HG03558 (cell line): ENCODE data around the gene TPSB2.
"Not testable (repeated sequence)": the region's sequence is repeated elsewhere in the genome, so short reads cannot be mapped to it uniquely, and the experiment has no call there.

Experiments
- ATAC-seq: cut with Tn5 transposase; IDR thresholded peaks from one replicate; pipeline ENCODE4 v1.9.1; 2021; ENCODE audit warnings: moderate number of reproducible peaks; ENCODE audit not compliant: unreplicated experiment; ENCODE audit errors: extremely low read depth

The TPSB2 gene

GRCh38 chr16:1209081-1209480 is 20.9 kb downstream of the TPSB2 start:
- no peak for ATAC-seq

GRCh38 chr16:1208239-1208830 is 21.6 kb downstream of the TPSB2 start:
- no peak for ATAC-seq

GRCh38 chr16:1206786-1207185 is 23.2 kb downstream of the TPSB2 start:
- no peak for ATAC-seq

GRCh38 chr16:1206326-1206725 is 23.7 kb downstream of the TPSB2 start:
- ATAC-seq, result no peak

- no peak for ATAC-seq
Observed at GRCh38 chr16:1204933-1205332, 25.1 kb downstream of the TPSB2 start.

GRCh38 chr16:1202274-1202673 is 27.7 kb downstream of the TPSB2 start:
- ATAC-seq, result no peak

GRCh38 chr16:1201444-1201843 is 28.5 kb downstream of the TPSB2 start:
- ATAC-seq, result no peak

- no peak for ATAC-seq
Observed at GRCh38 chr16:1200014-1200627, 29.9 kb downstream of the TPSB2 start.

- ATAC-seq, result no peak
Observed at GRCh38 chr16:1199347-1200013, 30.5 kb downstream of the TPSB2 start.

GRCh38 chr16:1198671-1199346 is 31.2 kb downstream of the TPSB2 start:
- not testable (repeated sequence) for ATAC-seq

GRCh38 chr16:1198194-1198593 is 31.8 kb downstream of the TPSB2 start:
- no peak for ATAC-seq

GRCh38 chr16:1197237-1197866 is 32.6 kb downstream of the TPSB2 start:
- no peak for ATAC-seq

- ATAC-seq, result no peak
Observed at GRCh38 chr16:1196494-1196893, 33.5 kb downstream of the TPSB2 start.

GRCh38 chr16:1195393-1195666 is 34.7 kb downstream of the TPSB2 start:
- no peak for ATAC-seq

- ATAC-seq, result no peak
Observed at GRCh38 chr16:1194665-1195392, 35.2 kb downstream of the TPSB2 start.

- ATAC-seq, result no peak
Observed at GRCh38 chr16:1193825-1194581, 36.0 kb downstream of the TPSB2 start.

GRCh38 chr16:1193143-1193824 is 36.7 kb downstream of the TPSB2 start:
- ATAC-seq, result no peak

- ATAC-seq, result no peak
Observed at GRCh38 chr16:1192384-1193073, 37.5 kb downstream of the TPSB2 start.

- not testable (repeated sequence) for ATAC-seq
Observed at GRCh38 chr16:1190789-1191188, 39.2 kb downstream of the TPSB2 start.
